HFF-Myc (cell line): Measurements from ENCODE around the gene KRT31.
"Not testable (repeated sequence)": the region's sequence is repeated elsewhere in the genome, so short reads cannot be mapped to it uniquely, and the experiment has no call there.

Experiments used
- DNase-seq: peaks from one replicate; pipeline ENCODE4 v3.0.0-alpha.2; 2011; ENCODE audit warnings: low read depth; ENCODE audit errors: extremely low read depth
- H3K4me3 ChIP-seq: replicated peaks from 2 replicates; pipeline ENCODE4 v1.5.1; 2011; ENCODE audit warnings: low read depth, mild to moderate bottlenecking, control low read depth, low read length
- CTCF ChIP-seq: IDR thresholded peaks from 2 replicates; pipeline ENCODE4 v1.5.1; 2012; ENCODE audit warnings: mild to moderate bottlenecking, low read depth, low read length, control low read depth; ENCODE audit errors: missing control alignments

The KRT31 gene

GRCh38 chr17:41439375-41439774, 42.0 kb upstream of the KRT31 start:
- no peak for TF ChIP-seq CTCF
- DNase-seq: no peak
- H3K4me3 ChIP-seq: no peak overlapping the region

GRCh38 chr17:41437769-41438168, 40.4 kb upstream of the KRT31 start:
- H3K4me3 ChIP-seq: no peak overlapping the region
- TF ChIP-seq CTCF: no peak
- DNase-seq: no peak

DNA sequence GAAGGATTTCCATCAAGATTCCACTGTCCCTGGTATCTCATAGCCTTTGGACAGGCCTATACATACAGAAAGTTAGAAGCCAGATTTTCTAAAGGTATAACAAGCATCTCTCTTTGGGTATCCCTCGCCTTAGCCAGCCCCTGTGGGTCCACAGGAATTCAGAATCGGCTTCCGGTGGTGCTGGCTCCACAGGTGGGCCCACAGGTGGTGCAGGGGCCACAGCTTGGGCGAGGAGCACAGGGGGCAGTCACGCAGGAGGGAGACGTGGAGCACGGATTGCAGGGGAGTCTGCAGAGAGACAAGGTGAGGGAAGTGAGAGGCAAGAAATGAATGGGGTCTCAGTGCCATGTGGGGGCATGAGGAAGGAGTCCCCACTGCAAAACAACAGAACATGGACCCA, 39.8 kb upstream of the KRT31 start:
- H3K4me3 ChIP-seq: no peak overlapping the region
- no peak for DNase-seq
- TF ChIP-seq CTCF: no peak

GRCh38 chr17:41434415-41434814, 37.0 kb upstream of the KRT31 start:
- TF ChIP-seq CTCF: no peak
- no peak for DNase-seq
- H3K4me3 ChIP-seq: no peak overlapping the region

- no peak for DNase-seq
- no peak overlapping the region for H3K4me3 ChIP-seq
- no peak for TF ChIP-seq CTCF
Measured at GRCh38 chr17:41434005-41434404, 36.6 kb upstream of the KRT31 start.

DNA sequence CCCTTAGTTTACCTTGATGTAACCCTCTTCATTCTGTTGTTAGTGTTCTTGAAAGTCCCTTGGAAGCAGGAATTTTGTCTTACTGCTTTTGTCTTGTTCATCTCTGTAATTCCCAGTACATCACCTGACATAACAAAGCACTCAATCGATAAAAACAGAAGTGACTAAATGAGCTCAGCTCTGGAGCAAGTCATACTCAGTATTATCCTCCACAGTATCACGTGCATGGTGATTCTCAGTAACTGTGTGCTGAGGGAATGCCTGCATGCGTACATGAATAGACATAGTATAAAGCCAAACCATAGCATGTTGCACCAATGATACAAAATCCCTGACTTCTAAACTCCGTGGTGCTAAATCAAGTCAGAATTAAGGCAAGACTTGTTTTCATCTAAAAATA, 36.2 kb upstream of the KRT31 start:
- H3K4me3 ChIP-seq: no peak overlapping the region
- no peak for DNase-seq
- no peak for TF ChIP-seq CTCF

GRCh38 chr17:41430376-41430775, 33.0 kb upstream of the KRT31 start:
- DNase-seq: not testable (repeated sequence)

More at GRCh38 chr17:41430376-41430775, 33.0 kb upstream of the KRT31 start:
- not testable (repeated sequence) for H3K4me3 ChIP-seq
